GDM1 (cell line): ENCODE data around the gene DOCK9.

Source experiments
- DNase-seq: peaks from one replicate; lab custom pipeline; 2025; lab: John Stamatoyannopoulos, UW

Gene DOCK9

DNA sequence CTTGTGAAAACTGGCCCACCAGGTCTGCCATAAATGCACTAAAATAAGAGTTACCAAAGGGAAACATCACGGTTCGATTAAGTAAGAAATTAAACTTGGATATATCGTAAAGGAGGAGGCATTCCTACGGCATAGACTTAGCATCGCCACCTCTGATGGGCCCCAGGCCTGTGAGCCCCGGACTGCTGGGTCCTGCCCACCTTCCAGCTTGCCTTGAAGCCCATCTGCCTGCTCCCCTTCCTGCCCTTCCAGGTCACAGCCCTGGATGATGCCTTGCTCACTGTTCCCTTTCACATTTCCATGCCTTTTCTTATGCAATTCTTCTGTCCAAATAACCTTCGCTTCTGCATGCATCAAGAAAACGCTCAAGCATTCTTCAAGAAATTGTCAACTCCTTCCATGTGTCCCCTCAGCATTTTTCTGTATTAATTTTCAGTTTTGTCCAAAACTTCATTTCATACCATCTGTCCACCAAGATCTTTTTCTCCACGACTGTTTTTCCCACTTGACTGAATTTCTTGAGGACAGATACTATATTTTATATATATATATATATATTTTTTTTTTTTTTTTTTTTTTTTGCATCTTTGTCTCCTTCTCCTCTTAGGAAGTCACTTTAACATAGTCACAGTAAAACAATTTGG is 91.2 kb downstream of the DOCK9 start:
- DNase-seq = no peak

DNA sequence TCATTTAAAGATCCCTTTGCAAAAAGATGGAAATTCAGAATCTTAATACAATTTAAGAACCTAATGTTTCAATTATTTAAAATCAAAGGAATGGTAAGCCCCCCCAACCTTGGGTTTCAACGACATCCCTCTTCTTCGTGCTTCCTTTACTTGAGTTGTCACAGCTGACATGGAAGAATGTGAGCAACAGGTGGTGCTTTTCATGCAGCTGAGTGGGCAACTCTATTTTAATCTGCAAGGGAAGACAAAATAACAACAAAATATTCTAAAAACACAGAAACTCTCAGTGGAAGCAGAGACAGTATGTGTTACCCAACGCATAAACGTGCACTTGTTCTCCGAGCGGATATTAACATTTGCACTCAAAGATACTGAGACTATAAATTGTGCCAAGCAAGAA is 92.3 kb downstream of the DOCK9 start:
- DNase-seq = no peak

DNA sequence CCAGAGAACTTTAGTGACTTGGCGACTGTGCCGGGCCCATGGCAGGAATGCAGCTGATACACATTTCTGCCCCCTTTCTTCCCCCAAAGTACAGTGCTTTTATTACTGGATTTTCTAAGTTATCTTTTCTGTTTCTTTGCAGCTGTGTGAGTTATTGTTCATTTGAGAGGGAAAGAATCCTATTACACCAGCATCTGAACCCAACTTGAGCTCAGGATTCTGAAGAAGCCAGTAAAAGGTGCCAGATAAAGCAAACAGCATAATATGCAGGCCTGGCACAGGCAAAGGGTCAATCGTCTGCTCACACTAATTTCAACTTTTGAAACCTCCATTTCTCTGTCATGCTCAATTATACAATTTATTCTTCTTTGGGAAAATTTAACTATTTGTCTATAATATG is 93.9 kb downstream of the DOCK9 start:
- DNase-seq = no peak

- no peak for DNase-seq
Observed at GRCh38 chr13:98881390-98881789, 96.5 kb downstream of the DOCK9 start.

- no peak for DNase-seq
Observed at GRCh38 chr13:98880677-98881076, 97.2 kb downstream of the DOCK9 start.

- no peak for DNase-seq
Observed at GRCh38 chr13:98879957-98880356, 97.9 kb downstream of the DOCK9 start.

DNA sequence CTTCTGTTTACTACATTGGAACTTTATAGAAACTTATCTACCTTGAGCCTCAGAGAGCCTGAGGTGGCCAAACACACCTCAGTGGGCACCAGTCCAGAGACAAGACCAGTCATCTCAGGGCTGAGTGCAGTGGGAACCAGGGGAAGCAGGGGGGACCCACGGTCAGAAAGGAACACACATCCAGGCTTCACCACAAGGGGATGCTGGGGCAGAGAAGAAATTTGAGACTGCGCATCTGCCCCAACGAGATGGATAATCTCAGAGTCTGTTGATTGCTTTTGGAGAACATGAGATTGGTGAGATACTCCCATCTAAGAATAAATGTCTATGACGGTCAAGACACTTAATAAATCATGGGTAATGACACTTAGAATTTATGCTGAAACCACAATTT is 98.7 kb downstream of the DOCK9 start:
- DNase-seq = no peak

DNA sequence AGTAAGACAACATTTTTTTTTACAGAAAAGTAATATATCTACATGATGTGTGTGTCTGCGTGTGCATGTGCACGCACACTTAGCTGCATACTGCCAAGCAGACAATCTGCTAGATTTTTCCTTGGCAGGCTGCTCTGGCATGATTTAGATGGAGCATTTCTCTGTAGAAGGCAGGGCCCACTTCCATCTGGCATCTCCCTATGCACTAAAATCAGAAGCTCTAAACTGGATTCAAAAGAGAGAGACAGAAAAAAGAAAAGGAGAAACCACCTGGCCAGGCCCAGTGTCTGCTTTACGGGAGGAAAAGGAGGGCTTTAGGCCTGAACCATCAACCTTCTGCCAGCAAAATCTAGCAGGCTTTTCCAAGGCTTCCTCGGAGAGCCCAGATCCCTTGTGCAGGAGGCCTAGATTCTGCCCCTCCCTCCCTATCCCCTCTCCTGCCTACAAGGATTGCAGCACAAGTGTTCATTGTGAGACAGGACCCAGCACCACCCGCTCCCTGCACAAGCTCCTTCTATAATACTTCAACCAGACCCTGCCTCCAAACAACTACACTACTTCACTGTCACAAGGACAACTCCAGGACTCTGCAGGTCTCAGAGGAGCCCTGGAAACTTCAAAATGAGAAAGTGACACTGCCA is 99.3 kb downstream of the DOCK9 start:
- no peak for DNase-seq

DNA sequence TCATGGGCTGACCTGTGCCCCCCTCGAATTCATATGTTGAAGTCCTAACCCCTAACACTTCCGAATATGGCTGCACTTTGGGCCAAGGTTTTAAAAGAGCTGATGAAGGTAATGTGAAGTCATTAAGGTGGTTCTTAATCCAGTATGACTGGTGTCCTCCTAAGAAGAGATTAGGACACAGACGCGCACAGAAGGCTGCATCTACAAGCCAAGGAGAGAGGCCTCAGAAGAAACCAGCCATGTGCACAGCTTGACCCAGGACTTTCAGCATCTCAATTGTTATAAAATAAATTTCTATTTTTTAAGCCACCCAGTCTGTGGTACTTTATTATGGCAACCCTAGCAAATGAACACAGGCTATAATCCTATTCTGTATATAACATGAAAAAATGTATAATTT is 99.9 kb downstream of the DOCK9 start:
- DNase-seq = no peak

GRCh38 chr13:98877466-98877865 is 100.4 kb downstream of the DOCK9 start:
- DNase-seq = no peak

DNA sequence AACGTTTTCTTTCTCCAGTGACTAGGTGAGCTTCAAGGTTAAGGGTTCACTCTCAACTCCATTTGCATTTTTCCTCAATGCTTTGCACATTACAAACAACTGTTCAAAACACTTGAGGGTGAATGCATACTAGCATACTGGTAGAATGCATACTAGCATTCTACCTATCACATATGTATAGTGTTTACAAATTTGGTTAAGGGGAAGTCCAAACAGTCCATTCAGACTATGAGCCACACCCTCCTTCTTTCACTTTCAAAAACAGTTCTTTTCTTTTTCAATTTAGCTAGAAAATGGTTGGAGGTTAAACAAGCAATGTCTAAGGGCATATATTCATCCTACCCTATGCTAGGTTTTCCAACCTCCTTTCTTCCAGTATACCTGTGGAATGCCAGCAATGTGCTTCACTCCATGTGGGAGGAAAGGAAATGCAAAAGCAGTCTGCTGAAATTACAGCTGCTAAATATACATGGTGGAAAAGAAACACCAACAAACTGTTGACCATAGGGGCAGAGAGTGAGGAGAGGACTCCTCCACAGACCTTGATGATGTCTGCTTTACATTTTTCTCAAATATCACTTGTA is 102.6 kb downstream of the DOCK9 start:
- DNase-seq = no peak

DNA sequence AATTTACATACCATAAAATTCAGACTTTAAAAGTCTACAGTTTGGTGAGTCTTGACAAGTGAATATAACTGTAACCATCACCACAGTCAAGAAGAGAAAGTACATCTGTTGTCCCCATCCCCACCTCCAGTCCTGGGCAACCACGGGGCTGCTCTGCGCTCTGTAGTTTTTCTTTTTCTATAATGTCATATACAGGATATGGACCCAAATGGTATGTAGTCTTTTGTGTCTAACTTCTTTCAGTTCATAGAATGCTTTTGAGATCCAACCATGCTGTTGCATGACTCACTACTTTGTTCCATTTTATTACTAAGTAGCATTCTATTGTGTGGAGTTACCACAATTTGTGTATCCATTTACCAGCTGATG is 103.9 kb downstream of the DOCK9 start:
- no peak for DNase-seq

DNA sequence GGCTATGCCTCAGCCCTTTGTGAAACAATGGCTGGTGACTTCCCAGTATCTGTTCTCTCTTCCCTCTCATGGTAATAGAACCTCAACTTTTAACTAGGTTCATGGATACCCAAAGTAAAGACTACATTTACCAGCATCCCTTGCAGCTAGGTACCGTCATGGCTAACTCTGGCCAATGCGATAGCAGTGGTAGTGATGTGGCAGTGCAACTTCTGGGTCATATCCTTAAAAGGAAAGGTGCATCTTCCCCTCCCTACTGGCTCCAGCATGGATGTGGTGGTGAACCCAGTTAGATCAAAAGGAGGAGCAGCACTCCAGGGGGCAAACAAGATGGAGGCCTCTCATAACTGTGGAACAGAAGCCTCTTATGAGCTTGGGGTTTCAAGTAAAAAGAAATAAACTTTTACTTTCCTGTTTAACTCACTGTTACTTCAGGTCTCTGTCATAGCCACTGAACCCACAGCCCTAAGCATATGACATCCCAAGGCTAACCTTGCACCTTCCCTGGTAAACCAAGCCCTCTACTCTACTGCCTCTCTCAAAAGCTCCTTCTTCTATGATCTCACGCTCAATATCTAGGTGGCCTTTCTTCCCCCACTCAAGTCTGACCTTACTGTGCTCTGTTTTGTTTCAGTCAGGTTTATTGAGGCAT is 104.4 kb downstream of the DOCK9 start:
- no peak for DNase-seq

DNA sequence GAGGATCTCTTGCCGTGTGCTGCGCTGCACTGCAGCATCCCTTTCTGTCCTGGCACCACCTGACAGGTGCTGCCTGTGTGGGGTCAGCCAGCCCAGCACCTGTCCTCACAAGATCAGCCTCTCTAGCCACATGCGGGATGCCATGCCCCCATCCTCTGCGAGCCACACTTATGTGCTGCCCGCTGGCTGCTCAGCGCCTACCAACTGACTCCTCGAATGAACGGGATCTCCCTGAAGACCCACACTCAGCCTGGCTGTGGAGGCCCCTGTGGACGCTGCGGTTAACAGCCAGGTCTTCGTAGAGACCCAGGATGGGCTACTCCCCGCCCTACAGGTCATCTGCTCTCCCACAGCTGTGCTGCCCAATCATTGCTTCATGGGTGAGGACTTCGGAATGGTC is 106.1 kb downstream of the DOCK9 start:
- DNase-seq = no peak

GRCh38 chr13:98869408-98870090 is 108.3 kb downstream of the DOCK9 start:
- DNase-seq = no peak

DNA sequence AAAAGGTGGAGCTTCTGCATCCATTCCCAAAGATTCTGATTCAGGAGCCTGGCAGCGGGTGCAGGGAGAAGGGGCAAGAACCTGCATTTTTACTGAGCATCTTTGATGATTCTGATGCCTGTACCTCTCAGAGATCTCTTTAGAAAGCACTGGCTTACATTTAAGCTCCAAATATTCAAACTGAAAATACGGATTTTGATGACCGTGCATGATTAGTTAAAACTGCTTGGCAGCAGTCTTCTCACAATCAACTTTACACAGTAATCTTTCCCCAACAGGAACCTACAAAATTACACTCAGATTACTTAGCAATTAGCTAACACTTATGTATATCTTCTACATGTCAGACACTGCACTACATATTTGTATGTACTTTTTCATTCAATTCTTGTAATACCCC is 108.9 kb downstream of the DOCK9 start:
- no peak for DNase-seq

DNA sequence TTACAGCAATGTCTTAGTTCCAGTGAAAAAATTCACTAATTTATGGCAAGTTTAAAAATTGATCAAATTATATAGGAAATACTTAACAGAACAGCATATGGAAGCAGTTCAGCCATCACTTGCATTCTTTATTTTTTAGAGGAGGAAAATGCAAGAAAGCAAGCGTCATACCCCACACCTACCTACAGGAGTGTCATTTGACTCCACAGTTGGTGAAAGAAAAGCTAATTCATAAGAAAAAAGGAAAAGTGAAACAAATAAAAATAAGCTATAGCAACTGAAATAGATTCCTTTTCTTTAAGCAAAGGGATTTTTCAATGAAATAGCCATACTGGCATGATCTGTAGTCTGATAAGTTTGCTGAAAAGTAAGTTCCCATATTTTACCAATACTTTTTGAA is 111.0 kb downstream of the DOCK9 start:
- DNase-seq = no peak

DNA sequence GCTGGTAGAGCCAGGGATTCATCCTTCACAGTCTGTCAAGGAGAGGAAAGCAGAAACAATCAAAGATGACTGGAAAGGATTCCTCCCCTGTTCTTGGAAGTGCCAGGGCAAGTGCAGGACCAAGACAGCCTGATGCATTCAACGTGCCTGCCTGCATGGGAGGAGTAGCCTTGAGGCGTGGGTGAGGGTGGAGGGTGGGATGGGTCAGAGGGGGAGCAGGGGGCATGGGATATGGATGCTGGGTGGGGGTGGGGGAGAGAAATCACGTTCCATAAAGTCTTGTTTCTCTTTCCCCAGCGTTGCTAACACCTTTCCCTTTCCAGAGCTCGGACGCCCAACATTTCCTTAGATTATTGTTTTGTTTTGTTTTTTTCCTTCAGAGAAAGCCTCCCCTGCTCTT is 117.4 kb downstream of the DOCK9 start:
- no peak for DNase-seq

DNA sequence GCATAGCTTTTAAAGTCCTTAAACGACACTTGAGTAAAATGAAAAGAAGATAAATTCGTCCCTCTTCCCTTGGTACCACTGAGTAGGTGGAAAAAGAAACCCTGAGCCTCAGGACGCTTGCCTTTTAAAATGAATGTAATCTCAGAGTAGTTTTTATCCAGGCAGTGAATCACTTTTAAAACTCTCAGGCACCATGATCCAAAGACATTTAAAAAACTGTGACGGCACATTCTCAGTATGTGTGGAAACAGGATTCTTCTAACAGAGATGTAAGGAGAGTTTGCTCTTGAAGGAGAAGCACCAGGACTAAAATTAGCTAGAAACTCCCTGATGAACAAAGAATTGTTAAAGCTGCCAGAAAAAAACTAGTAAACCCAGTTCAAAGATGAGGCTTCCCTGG is 119.7 kb downstream of the DOCK9 start:
- DNase-seq = no peak

GRCh38 chr13:98856983-98857382 is 120.9 kb downstream of the DOCK9 start:
- DNase-seq = no peak

DNA sequence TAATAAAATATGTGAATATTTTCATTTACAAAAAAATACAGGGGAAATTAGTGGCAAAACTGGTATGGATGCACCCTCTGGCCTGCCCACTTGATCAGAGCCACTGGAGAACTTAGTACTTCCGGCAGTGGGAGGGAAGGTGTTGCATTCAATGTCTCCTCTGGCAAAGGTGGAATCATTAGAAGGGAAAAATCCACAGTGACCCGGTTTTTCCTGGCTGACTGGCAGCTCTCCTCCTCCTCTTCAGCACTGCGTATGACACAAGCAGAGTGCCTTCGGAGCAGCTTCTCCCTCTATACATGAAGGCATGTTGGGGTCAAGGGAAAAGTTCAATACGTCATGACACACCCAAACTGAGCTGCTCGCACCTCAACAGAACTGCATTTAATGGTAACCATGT is 123.4 kb downstream of the DOCK9 start:
- no peak for DNase-seq

- DNase-seq = no peak
Observed at GRCh38 chr13:98853771-98854221, 124.1 kb downstream of the DOCK9 start.

- no peak for DNase-seq
Observed at GRCh38 chr13:98851276-98851675, 126.6 kb downstream of the DOCK9 start.
